ENCODE measurements around the gene GSK3A. TPM values are rescaled to one million over a fixed set of nuclear protein-coding genes. Genes with fewer than 3 reads are reported as not detected.

GSK3A gene
- total and polyA plus RNA-seq, 2 of the 8 experiments (the other 6 are each of a cell fraction or from before 2014, with no cell fraction given): 55.3 to 84.0 TPM

- Histone ChIP-seq H4K91ac (replicated peaks; ENCODE audit: insufficient read length, low read length) (no peak overlapping the region), H2BK5ac (ENCODE audit: low read depth, low read length) (no peak overlapping the region), H4K20me1 (replicated peaks in 1 of 2; ENCODE audit: control insufficient read depth in 1 of 2, insufficient read depth in 2 of 2, low read length in 2 of 2) (peaks cover 0 to 8% of the 10 kb centered on the region in 2 experiments), H3K56ac (replicated peaks; ENCODE audit: insufficient read length, low read depth, low read length) (no peak overlapping the region), H2AFZ (ENCODE audit: low read length) (no peak overlapping the region), H2BK15ac (ENCODE audit: low read length) (no peak overlapping the region), H3K23ac (ENCODE audit: insufficient read length) (no peak overlapping the region), H3K23me2 (ENCODE audit: low read depth, low read length) (peaks cover 5% of the 10 kb centered on the region; the same call in 1 of the 2 replicates), H2BK120ac (replicated peaks; ENCODE audit: low read depth, low read length) (no peak overlapping the region), H3K27ac (ENCODE audit: low read depth, low read length) (no peak overlapping the region), H4K8ac (ENCODE audit: extremely low read depth, insufficient read depth, low read length) (no peak overlapping the region), H2BK20ac (ENCODE audit: low read length) (no peak overlapping the region), H3K79me1 (ENCODE audit: low read depth, low read length) (peaks cover 5% of the 10 kb centered on the region), H3K14ac (ENCODE audit: insufficient read length) (no peak overlapping the region), H3K4me2 (ENCODE audit: insufficient read depth in 1 of 2, low read depth in 2 of 2, low read length in 2 of 2) (no peak overlapping the region), H2BK12ac (ENCODE audit: low read depth, low read length) (no peak overlapping the region), H3K27me3 (replicated peaks in 1 of 4; ENCODE audit: control insufficient read depth in 3 of 4, extremely low read depth in 1 of 4, insufficient read depth in 3 of 4, low read length in 3 of 4) (no peaks in the 10 kb centered on the region), H3K4me3 (ENCODE audit: extremely low read depth in 1 of 4, insufficient read depth in 2 of 4, low read depth in 3 of 4, low read length in 4 of 4) (no peak overlapping the region), H3K9ac (replicated peaks in 1 of 4; ENCODE audit: extremely low read depth in 1 of 4, low read depth in 3 of 4, low read length in 3 of 4) (no peak overlapping the region), H4K5ac (ENCODE audit: insufficient read length, low read depth, low read length) (no peak overlapping the region), H3K79me2 (ENCODE audit: control insufficient read depth in 1 of 2, insufficient read depth in 2 of 2, low read length in 2 of 2) (peaks cover 0 to 9% of the 10 kb centered on the region in 2 experiments; a peak in 1 of 4 replicates), H3K18ac (ENCODE audit: extremely low read depth, low read length) (no peak overlapping the region), H3K36me3 (ENCODE audit: control insufficient read depth in 2 of 4, insufficient read depth in 4 of 4, low read length in 3 of 4) (peaks cover 0 to 15% (median 5%) of the 10 kb centered on the region in 4 experiments; a peak in 2 of 8 replicates), H3K9me3 (ENCODE audit: insufficient read depth in 2 of 2, low read depth in 1 of 2, low read length in 1 of 2) (no peaks in the 10 kb centered on the region), H3K4ac (replicated peaks; ENCODE audit: insufficient read length, low read depth, low read length) (no peak overlapping the region), H3K4me1 (replicated peaks in 1 of 4; ENCODE audit: control insufficient read depth in 3 of 4, insufficient read depth in 4 of 4, low read length in 3 of 4) (peaks cover 0 to 19% (median 7%) of the 10 kb centered on the region in 4 experiments; a peak in 5 of 7 replicates), H2AK5ac (ENCODE audit: low read depth, low read length) (no peak overlapping the region)
- FAIRE-seq (no peak), DNase-seq (ENCODE audit: low read depth in 1 of 2, low spot score in 2 of 2) (no peak)
- 96% methylated on average over 21 of the region's 23 CpGs; no CpG with 5 or more reads in 1 of the 2 experiments for WGBS, 2 experiments (ENCODE audit: extremely low coverage in 1 of 2, insufficient coverage in 1 of 2, insufficient read length in 1 of 2, insufficient replicate concordance in 2 of 2, low coverage in 1 of 2, low lambda C conversion rate in 2 of 2, missing lambda C conversion rate in 1 of 2)
- ChIA-PET POLR2A (ENCODE audit: partially characterized antibody) (interaction anchor here (1.1 to 4.1 kb wide), 2 partner anchors 8 to 10 kb away, joined by 4 to 27 read pairs; no protein-coding TSS in a partner anchor), CTCF (ENCODE audit: partially characterized antibody) (interaction anchor here (1.4 kb wide), 1 partner anchor 27 kb away, joined by 3 read pairs; no protein-coding TSS in a partner anchor)
- TF ChIP-seq GTF2F1 (IDR thresholded peaks at IDR 0.05; ENCODE audit: borderline replicate concordance, low read depth, low read length) (no peak), CREB1 (IDR thresholded peaks at IDR 0.05) (no peak), EZH2 (IDR thresholded peaks at IDR 0.05; ENCODE audit: low read depth, low read length, severe bottlenecking) (no peak), SIX5 (IDR thresholded peaks at IDR 0.05; ENCODE audit: low read depth, low read length) (no peak), SP2 (IDR thresholded peaks at IDR 0.05; ENCODE audit: low read length) (no peak), YY1 (IDR thresholded peaks at IDR 0.05; ENCODE audit: low read depth, low read length) (no peak), KDM1A (IDR thresholded peaks at IDR 0.05; ENCODE audit: borderline replicate concordance, low read length) (no peak), EGR1 (IDR thresholded peaks at IDR 0.05; ENCODE audit: borderline replicate concordance, low read depth, low read length) (no peak), SIN3A (conservative IDR thresholded peaks at IDR 0.05 in 1 of 2, IDR thresholded peaks at IDR 0.05 in 1 of 2; ENCODE audit: low read depth in 1 of 2, low read length in 2 of 2) (no peak), SRF (IDR thresholded peaks at IDR 0.05; ENCODE audit: low read depth, low read length) (no peak), CBX5 (IDR thresholded peaks at IDR 0.05; ENCODE audit: low read depth, low read length) (no peak), RNF2 (IDR thresholded peaks at IDR 0.05; ENCODE audit: borderline replicate concordance, low read depth, low read length, missing control alignments, poor library complexity, severe bottlenecking) (no peak), SAP30 (IDR thresholded peaks at IDR 0.05; ENCODE audit: insufficient read depth, insufficient replicate concordance, low read length) (no peak), ZNF274 (IDR thresholded peaks at IDR 0.05; ENCODE audit: borderline replicate concordance, extremely low read depth, low read length) (no peak)
These were observed 30.6 kb upstream of the GSK3A start for GRCh38 chr19:42272989-42273406.
